ENCODE data around the gene ACADS. TPM values are rescaled to one million over a fixed set of nuclear protein-coding genes. Genes with fewer than 3 reads are reported as not detected.
A peak's percentile ranks its signal among the peaks of the same experiment; 100 is the strongest.

ACADS gene
- total RNA-seq, 1 donor from 2014 or later, result 58.5 TPM

GRCh38 chr12:120685522-120685921 lies 40.1 kb upstream of the ACADS start:
- DNase-seq (ENCODE audit: low spot score in 2 of 2), result no peak
- H3K27me3 ChIP-seq, result no peaks in the 10 kb centered on the region
- peaks cover 7 to 28% of the 10 kb centered on the region in 2 donors for H3K4me1 ChIP-seq
- no peaks in the 10 kb centered on the region for H3K9me3 ChIP-seq
- peak overlapping the region in 1 of 2 donors; percentile 75 for H3K4me3 ChIP-seq
- no peaks in the 10 kb centered on the region for H3K36me3 ChIP-seq
- no peak for TF ChIP-seq CTCF (IDR thresholded peaks at IDR 0.05)
- H3K27ac ChIP-seq, result no peak overlapping the region
- intact Hi-C loops (cut with DNase I), result no loop called here

- TF ChIP-seq CTCF (IDR thresholded peaks at IDR 0.05), result no peak
- no peaks in the 10 kb centered on the region for H3K27me3 ChIP-seq
- intact Hi-C loops (cut with DNase I), result loop anchor here (1.0 to 2.0 kb wide), 5 partner anchors 32 to 219 kb away; partner anchors contain the start of genes ACADS, POP5 and SPPL3
- peaks cover 7 to 28% of the 10 kb centered on the region in 2 donors for H3K4me1 ChIP-seq
- peak overlapping the region; percentile 87 to 89 for H3K27ac ChIP-seq
- H3K9me3 ChIP-seq, result no peaks in the 10 kb centered on the region
- no peaks in the 10 kb centered on the region for H3K36me3 ChIP-seq
- DNase-seq (ENCODE audit: low spot score in 2 of 2), result peak; percentile 91 to 99
- H3K4me3 ChIP-seq, result peak overlapping the region; percentile 75 to 99
Measured at GRCh38 chr12:120686151-120686689, 39.4 kb upstream of the ACADS start.

- intact Hi-C loops (cut with DNase I), result loop anchor here (1.0 to 2.0 kb wide), 7 partner anchors 23 to 218 kb away; partner anchors contain the start of genes ACADS, POP5, SPPL3 and UNC119B
- no peaks in the 10 kb centered on the region for H3K27me3 ChIP-seq
Measured at GRCh38 chr12:120686690-120687577, 38.7 kb upstream of the ACADS start, which contains the start of gene MLEC. TSS of gene MLEC (plus strand) at chr12:120687149. CDS start at chr12:120687297, 148 bp downstream.

GRCh38 chr12:120687578-120688289 lies 37.9 kb upstream of the ACADS start:
- H3K27ac ChIP-seq, result peak overlapping the region; percentile 87 to 89
- no peak for DNase-seq (ENCODE audit: low spot score in 2 of 2)
- H3K27me3 ChIP-seq, result no peaks in the 10 kb centered on the region
- intact Hi-C loops (cut with DNase I), result loop anchor here (1.0 to 2.0 kb wide), 4 partner anchors 23 to 217 kb away; partner anchors contain the start of genes POP5, SPPL3 and UNC119B
- H3K36me3 ChIP-seq, result no peaks in the 10 kb centered on the region
- peak overlapping the region; percentile 75 to 99 for H3K4me3 ChIP-seq
- no peaks in the 10 kb centered on the region for H3K9me3 ChIP-seq
- no peak for TF ChIP-seq CTCF (IDR thresholded peaks at IDR 0.05)
- H3K4me1 ChIP-seq, result peaks cover 7 to 28% of the 10 kb centered on the region in 2 donors

More at GRCh38 chr12:120686690-120687577, 38.7 kb upstream of the ACADS start, which contains the start of gene MLEC:
- Histone ChIP-seq H3K27ac (peak within 1 kb of the TSS; percentile 87 to 89), H3K4me3 (peak within 1 kb of the TSS; percentile 75 to 99), H3K4me1 (peaks cover 7 to 28% of the 10 kb centered on the region in 2 donors), H3K36me3 (no peaks in the 10 kb centered on the region), H3K9me3 (no peaks in the 10 kb centered on the region)
- TF ChIP-seq CTCF (IDR thresholded peaks at IDR 0.05), result peak in 2 of 3 experiments; percentile 1 to 21
- peak; percentile 92 to 99 for DNase-seq (ENCODE audit: low spot score in 2 of 2)

GRCh38 chr12:120688527-120689071 lies 37.0 kb upstream of the ACADS start:
- Histone ChIP-seq H3K4me1 (peaks cover 7 to 28% of the 10 kb centered on the region in 2 donors), H3K4me3 (peak overlapping the region; percentile 75 to 99), H3K36me3 (peaks cover 0 to 1% of the 10 kb centered on the region in 2 donors), H3K9me3 (no peaks in the 10 kb centered on the region), H3K27ac (peak overlapping the region in 1 of 2 donors; percentile 87), H3K27me3 (no peaks in the 10 kb centered on the region)
- intact Hi-C loops (cut with DNase I), result no loop called here
- no peak for DNase-seq (ENCODE audit: low spot score in 2 of 2)
- TF ChIP-seq CTCF (IDR thresholded peaks at IDR 0.05), result no peak

Data from ascending aorta (tissue), 2 donors.